Lower leg skin (tissue), 3 donors: ENCODE measurements around the gene SWT1.

Source experiments
- CTCF ChIP-seq, 3 donors: fragments of 450-650 bp; IDR thresholded peaks; one replicate each; pipeline ENCODE4 v1.5.1; 2016; ENCODE audit warnings: antibody characterized with exemption in 3 of 3, mild to moderate bottlenecking in 3 of 3, moderate library complexity in 2 of 3
- POLR2A ChIP-seq, 2 donors: fragments of 450-650 bp; IDR thresholded peaks; one replicate each; pipeline ENCODE4 v1.6.1; 2016 to 2017; ENCODE audit warnings: antibody characterized with exemption in 2 of 2, mild to moderate bottlenecking in 1 of 2, moderate library complexity in 1 of 2

- TF ChIP-seq POLR2A (IDR thresholded peaks at IDR 0.05), result no peak
- TF ChIP-seq CTCF (IDR thresholded peaks at IDR 0.05), result no peak
These were observed 180.3 kb downstream of the SWT1 start for GRCh38 chr1:185337246-185337645.
